Measurements from ENCODE around the gene KIF11. TPM values are rescaled to one million over a fixed set of nuclear protein-coding genes. Genes with fewer than 3 reads are reported as not detected.

Gene KIF11
- polyA plus RNA-seq, 1 donor, result 48.9 TPM

DNA sequence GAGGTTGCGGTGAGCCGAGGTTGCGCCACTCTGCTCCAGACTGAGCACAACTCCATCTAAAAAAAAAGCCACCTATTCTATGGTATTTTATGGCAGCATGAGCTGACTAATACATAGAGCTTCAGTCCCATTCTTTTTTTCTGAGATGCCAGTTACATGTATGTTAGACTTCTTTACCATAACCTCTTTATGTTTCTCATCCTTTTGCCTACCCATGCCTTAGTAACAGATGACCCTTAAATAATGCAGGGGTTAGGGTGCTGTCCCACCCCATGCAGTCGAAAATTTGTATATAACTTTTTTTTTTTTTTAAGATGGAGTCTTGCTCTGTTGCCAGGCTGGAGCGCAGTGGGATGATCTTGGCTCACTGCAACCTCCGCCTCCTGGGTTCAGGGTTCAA is 74.1 kb downstream of the KIF11 start:
- no peak for DNase-seq

- no peak for DNase-seq
Observed at GRCh38 chr10:92677708-92678107, 84.8 kb downstream of the KIF11 start.

GRCh38 chr10:92678206-92678605 is 85.3 kb downstream of the KIF11 start:
- DNase-seq, result no peak

DNA sequence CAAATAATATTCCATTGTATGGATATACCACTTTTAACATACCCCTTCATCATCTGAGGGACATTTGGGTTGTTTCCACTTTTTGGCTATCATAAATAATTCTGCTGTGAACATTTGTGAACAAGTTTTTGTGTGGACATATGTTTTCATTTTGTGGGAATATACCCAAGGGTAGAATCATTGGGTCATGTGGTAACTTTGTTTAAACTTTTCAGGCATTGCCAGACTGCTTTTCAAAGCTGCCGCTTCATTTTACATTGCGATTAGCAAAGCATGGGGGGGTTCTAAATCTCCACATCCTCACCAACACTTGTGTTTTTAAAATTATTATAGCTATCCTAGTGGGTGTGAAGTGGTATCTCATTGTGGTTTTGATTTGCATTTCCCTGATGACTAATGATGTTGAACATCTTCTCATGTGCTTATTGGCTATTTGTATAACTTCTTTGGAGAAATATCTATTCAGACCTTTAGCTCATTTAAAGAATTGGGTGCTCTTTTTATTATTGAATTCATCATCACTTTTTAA is 88.4 kb downstream of the KIF11 start:
- DNase-seq, result no peak

GRCh38 chr10:92688573-92688926 is 95.6 kb downstream of the KIF11 start:
- no peak for DNase-seq

GRCh38 chr10:92688927-92689662 is 96.2 kb downstream of the KIF11 start:
- peak; percentile 20 for DNase-seq

DNA sequence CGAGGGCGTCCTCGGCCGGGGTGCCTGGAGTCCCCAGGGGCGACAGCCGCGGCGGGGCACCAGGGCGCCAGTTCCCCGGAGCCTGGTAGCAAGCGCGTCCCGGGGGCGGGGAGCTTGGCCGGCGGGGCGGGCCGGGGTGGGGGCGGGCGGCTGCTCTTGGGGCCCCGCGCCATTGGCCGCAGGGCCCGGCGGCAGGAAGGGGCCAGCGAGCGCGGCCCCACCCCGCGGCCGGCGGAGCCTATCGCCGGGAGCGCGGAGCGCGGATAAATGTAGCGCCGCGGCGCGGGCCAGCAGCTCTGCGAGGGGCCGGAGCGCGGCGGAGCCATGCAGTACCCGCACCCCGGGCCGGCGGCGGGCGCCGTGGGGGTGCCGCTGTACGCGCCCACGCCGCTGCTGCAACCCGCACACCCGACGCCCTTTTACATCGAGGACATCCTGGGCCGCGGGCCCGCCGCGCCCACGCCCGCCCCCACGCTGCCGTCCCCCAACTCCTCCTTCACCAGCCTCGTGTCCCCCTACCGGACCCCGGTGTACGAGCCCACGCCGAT is 96.8 kb downstream of the KIF11 start, which contains the start of gene HHEX:
Gene HHEX (plus strand): TSS at position 293 of the 548 bp plus-strand sequence. CDS start 32 bp downstream, at position 325.
- DNase-seq, result peak; percentile 11

- peak; percentile 40 for DNase-seq
Observed at GRCh38 chr10:92690211-92690914, 97.4 kb downstream of the KIF11 start.

DNA sequence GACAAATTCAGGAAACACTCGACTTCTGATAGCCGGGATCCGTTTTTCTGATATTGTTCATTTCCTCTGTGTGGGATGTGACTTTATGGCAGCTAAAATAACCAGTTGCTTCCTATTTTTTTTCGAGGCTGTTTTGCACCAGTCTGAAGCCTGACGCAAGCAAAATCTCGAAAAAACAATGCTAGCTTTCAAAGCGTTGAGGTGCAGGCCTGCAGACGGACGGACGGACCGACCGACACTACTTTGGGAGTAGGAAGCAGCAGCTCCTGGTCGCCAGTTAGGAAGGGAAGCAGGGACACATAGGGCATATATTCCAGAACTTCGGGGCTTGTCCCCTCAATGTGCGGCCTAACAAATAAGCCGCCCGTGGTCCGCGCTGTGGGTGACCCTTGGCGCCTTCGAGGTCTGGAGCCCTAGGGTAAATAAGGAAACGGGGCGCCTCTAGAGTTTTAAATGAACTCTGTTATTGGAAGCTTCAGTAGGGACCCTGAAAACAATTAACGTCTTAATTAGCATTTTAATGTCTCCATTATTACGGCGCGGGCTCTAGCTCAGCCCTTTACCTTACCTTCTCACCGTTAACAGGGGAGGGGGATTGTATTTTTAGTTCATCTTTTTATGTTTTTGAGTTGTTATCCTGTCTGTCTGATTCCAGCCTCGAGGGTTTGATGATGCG is 98.1 kb downstream of the KIF11 start:
- peak; percentile 11 for DNase-seq

DNA sequence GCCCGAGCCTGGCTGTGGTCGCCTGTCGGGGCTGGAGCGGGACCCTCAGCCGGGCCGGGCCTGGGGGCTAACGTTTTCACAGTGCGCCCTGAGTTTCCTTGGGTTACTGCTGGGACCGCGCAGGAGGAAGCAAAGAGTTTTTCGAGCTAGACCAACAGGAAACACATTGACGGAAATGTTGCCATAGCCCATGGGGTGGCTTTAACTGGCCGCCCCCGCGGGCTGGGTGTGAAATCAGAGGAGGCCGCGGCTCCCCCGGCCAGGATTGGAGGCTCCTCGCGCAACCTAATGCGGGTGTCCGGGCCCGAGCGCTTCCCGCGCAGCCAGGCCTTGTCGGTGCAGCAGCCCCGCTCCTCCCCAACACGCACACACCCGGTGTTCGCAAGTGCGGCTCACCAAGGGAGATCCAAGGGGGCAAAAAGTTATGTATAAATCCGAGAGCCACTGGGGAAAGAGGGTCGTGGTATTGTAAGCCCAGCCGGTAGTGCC is 98.7 kb downstream of the KIF11 start:
- DNase-seq, result peak; percentile 25

GRCh38 chr10:92692080-92692671 is 99.2 kb downstream of the KIF11 start:
- peak; percentile 11 for DNase-seq

DNA sequence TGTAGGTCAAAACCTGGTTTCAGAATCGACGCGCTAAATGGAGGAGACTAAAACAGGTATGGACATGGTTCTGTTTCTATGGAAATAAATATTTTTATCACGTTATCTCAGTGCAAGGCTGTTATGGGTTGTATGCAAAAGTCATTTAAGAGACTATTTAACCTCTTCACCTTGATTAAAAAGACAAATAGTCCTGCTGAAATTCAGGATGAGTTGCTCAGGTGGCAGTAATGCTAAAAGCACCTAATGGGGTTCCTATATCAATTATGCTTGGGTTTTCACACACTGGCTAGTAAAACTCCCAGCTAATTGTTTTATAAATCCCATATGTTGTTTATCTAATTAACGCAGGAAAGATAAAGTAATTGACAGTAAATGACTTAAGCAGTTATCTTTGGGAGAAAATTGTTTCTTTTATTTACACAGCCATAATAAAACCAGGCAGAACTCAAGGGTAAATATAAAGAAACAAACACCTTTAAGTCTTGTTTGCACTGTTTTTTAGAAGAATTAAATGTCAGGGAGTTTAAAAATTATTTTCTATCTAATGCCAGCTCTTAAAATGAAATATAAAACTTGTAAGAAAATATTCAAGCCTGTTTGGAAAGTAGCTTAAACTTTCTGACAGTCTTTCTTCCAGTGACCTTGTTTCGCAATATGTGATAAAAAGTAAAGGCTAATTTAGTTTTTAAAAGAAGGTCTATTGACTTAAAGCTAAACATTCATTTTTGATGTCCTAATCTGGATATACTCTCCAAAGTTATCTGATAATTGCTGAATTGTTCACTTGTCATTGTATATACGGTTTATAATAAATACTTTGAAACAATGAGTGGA is 100.0 kb downstream of the KIF11 start:
- DNase-seq, result peak; percentile 15

GRCh38 chr10:92693534-92693893 is 100.6 kb downstream of the KIF11 start:
- no peak for DNase-seq

DNA sequence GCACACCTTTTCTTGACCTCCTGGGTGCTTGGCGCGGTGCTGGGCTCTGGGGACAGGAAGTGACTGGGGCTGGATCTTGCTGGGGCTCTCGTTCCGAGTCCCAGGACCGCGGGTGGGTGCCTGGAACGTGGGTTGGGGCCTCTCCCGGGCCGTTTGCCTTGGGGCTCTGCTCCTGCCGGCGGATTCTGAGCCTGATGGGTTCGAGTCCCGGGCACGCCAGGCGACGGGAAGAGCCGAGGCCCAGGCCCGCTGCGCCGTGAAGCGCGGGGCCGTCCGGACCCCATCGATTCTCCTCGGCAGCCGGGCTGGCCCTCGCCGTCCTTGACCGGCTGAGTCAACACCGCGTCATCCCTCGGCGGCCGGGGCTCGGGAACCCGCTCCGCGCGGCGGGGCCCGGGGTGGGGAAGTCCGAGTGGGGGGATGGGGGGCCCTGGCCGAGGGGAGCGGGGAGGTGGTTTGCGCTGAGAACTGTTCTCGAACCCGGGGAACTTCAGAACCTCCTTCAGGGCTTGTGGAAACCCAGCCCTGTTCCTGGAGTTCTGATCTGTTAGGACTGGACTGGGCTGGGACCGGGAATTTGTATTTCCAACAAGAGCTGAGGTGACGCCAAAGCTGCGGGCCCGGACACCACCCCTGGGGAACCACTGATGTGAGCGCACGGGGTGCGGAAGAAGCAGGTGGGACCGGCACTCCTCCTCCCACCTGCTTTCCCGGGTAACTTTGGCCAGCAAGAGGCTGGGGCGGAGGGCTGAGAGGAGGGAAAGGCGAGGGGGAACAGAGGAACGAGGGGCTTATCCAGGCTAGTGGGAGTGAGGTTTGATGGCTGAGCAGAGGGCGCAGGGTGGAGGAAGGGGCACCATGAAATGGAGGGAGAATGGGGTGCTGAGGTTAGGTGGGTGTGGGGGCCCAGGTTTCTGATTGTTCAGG is 103.0 kb downstream of the KIF11 start:
- DNase-seq, result peak; percentile 25

DNA sequence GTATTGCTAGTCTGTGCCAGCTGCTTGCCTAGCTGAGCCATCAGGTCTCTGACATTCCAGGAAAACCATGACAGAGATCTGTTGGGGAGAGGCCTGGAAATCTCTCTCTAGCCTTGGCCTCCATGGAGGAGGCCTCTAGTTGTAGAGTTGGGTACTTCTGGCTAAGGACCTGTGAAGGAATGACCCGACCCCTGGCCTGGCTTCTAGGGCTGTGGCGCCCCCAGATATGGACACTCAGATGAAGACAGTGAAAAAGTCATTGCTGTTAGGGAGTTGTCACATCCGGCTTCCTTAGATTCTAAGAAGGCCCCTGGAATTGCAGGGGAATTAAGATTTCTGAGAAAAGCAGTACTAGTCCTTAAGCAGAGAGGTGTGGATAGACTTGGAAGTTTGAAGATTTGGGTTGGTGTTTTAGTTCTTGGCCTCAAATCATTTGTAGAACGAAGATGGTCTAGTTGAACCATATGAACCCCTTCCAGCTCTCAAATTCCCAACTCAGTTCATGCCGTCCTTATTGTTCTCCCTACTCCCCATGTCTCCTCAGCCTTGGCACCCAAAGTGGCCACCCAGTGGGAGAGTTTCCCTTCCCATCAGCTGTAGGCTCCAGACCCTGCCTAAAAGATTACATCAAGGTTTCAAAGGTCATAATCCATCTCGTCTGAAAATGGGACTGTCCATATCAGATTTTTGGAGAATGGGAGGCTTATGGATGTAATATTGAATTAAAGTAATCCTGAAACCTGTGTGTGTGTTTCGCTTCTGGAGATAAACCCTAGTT is 103.9 kb downstream of the KIF11 start:
- no peak for DNase-seq

GRCh38 chr10:92697663-92698511 is 105.0 kb downstream of the KIF11 start:
- no peak for DNase-seq

- no peak for DNase-seq
Observed at GRCh38 chr10:92699193-92699517, 106.2 kb downstream of the KIF11 start.

All from left kidney (tissue), 2 donors.